ENCODE measurements around the gene CHD6.

Gene CHD6

GRCh38 chr20:41418739-41419293 is 199.4 kb downstream of the CHD6 start:
- DNase-seq = no peak

GRCh38 chr20:41418031-41418430 is 200.1 kb downstream of the CHD6 start:
- DNase-seq = no peak

- no peak for DNase-seq
Measured at GRCh38 chr20:41415191-41415590, 203.0 kb downstream of the CHD6 start.

- no peak for DNase-seq
Measured at GRCh38 chr20:41413169-41413568, 205.0 kb downstream of the CHD6 start.

- DNase-seq = no peak
Measured at GRCh38 chr20:41412324-41413120, 205.7 kb downstream of the CHD6 start.

- peak in 1 of 2 donors; percentile 4 for DNase-seq
Measured at GRCh38 chr20:41411391-41411847, 206.8 kb downstream of the CHD6 start.

GRCh38 chr20:41408986-41409385 is 209.2 kb downstream of the CHD6 start:
- DNase-seq = no peak

- peak in 1 of 2 donors; percentile 3 for DNase-seq
Measured at GRCh38 chr20:41408156-41408794, 209.9 kb downstream of the CHD6 start.

GRCh38 chr20:41407607-41408006 is 210.6 kb downstream of the CHD6 start:
- DNase-seq = no peak

GRCh38 chr20:41406896-41407444 is 211.2 kb downstream of the CHD6 start:
- DNase-seq = no peak

- DNase-seq = no peak
Measured at GRCh38 chr20:41406353-41406752, 211.8 kb downstream of the CHD6 start.

GRCh38 chr20:41405436-41405835 is 212.7 kb downstream of the CHD6 start:
- DNase-seq = no peak

GRCh38 chr20:41403604-41404003 is 214.6 kb downstream of the CHD6 start:
- DNase-seq = no peak

GRCh38 chr20:41398408-41398807 is 219.8 kb downstream of the CHD6 start:
- DNase-seq = no peak

- DNase-seq = no peak
Measured at GRCh38 chr20:41395667-41396664, 222.2 kb downstream of the CHD6 start.

- DNase-seq = no peak
Measured at GRCh38 chr20:41394931-41395666, 223.1 kb downstream of the CHD6 start.

GRCh38 chr20:41394081-41394480 is 224.1 kb downstream of the CHD6 start:
- no peak for DNase-seq

GRCh38 chr20:41393705-41394066 is 224.5 kb downstream of the CHD6 start:
- no peak for DNase-seq

GRCh38 chr20:41392871-41393704 is 225.1 kb downstream of the CHD6 start:
- no peak for DNase-seq

GRCh38 chr20:41392295-41392694 is 225.9 kb downstream of the CHD6 start:
- no peak for DNase-seq

GRCh38 chr20:41391587-41392001 is 226.6 kb downstream of the CHD6 start:
- DNase-seq = no peak

Measured in CD4-positive, alpha-beta T cell treated with Interleukin-1 beta for 1 hour (primary cell).